ENCODE data around the gene PDE6B. TPM values are rescaled to one million over a fixed set of nuclear protein-coding genes. Genes with fewer than 3 reads are reported as not detected.

The PDE6B gene
- total and polyA plus RNA-seq, 2 of the 13 experiments (the other 11 are each of a cell fraction or from before 2014, with no cell fraction given), result 0.38 to 0.40 TPM

DNA sequence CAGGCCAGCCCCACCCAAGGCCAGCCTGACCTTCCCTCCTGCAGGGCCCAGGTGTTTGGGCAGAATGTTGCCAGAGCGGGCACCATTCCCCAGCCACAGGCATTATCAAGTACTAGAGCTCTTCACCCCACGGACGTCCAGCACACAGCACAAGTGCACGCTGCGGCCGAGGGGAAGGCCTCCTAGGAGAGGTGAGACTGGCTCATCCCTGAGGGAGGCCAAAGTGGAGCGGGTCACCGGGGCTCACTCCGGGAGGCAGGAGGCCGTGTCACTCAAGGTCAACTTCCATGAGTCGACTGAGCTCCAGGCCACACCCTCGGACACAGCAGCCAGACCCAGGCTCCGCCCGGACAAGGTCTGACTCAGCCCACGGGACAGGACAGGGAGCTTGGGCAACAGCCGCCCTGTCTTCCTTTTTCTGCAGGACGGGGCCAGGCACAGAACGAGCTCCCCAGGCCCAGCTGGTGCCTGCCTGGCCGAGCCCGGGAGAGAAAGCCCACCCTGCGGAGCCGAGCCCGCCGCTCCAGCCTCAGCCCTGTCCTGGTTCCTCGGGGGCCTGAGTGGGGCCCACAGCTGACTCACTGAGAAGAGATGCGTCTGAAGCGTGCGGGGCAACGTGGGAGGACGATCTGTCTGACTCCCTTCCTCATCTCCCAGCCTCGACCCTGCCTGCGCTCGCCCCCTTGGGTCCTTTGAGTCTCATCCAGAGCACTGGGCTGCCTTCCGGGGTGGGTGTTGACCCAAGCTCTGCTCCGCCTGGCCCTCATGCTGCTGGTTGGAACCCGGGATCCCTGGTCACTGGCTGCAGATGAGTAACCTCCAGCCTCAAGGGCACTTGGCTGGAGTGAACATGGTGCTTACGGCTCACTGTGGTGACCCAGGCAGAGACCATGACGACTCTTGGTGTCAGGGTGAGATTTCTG is 61.9 kb downstream of the PDE6B start (continued):
- TF ChIP-seq HNF1A (IDR thresholded peaks at IDR 0.05; ENCODE audit: low read depth), result 0 out of 2 replicates have a peak, but pooled peaks have one; percentile 13
- 0 out of 2 replicates have a peak, but pooled peaks have one; percentile 15 for TF ChIP-seq HNF1A (CRISPR knock-in tag; IDR thresholded peaks at IDR 0.05; ENCODE audit: borderline replicate concordance)
- no peak for TF ChIP-seq ZMYM3 (CRISPR knock-in tag; IDR thresholded peaks at IDR 0.05)
- TF ChIP-seq GPN1 (CRISPR knock-in tag; IDR thresholded peaks at IDR 0.05; ENCODE audit: borderline replicate concordance), result no peak
- TF ChIP-seq ZNF496 (CRISPR knock-in tag; IDR thresholded peaks at IDR 0.05; ENCODE audit: insufficient replicate concordance), result no peak
- TF ChIP-seq MZF1 (CRISPR knock-in tag; IDR thresholded peaks at IDR 0.05; ENCODE audit: borderline replicate concordance), result no peak
- TF ChIP-seq GRHL1 (CRISPR knock-in tag; conservative IDR thresholded peaks at IDR 0.05), result no peak
- TF ChIP-seq PLRG1 (conservative IDR thresholded peaks at IDR 0.05), result no peak
- no peak for TF ChIP-seq ZNF282 (IDR thresholded peaks at IDR 0.05; ENCODE audit: partially characterized antibody)
- TF ChIP-seq ZNF138 (CRISPR knock-in tag; IDR thresholded peaks at IDR 0.05; ENCODE audit: low read depth), result no peak
- TF ChIP-seq GLMP (CRISPR knock-in tag; IDR thresholded peaks at IDR 0.05; ENCODE audit: borderline replicate concordance), result no peak
- TF ChIP-seq TEAD2 (CRISPR knock-in tag; IDR thresholded peaks at IDR 0.05), result no peak
- peak; percentile 59 for TF ChIP-seq RARA (CRISPR knock-in tag; IDR thresholded peaks at IDR 0.05)
- no peak for TF ChIP-seq USF2 (IDR thresholded peaks at IDR 0.05; ENCODE audit: low read depth, low read length)
- TF ChIP-seq USF2 (CRISPR knock-in tag; IDR thresholded peaks at IDR 0.05; ENCODE audit: borderline replicate concordance), result no peak
- TF ChIP-seq ZBTB42 (CRISPR knock-in tag; IDR thresholded peaks at IDR 0.05), result 0 out of 2 replicates have a peak, but pooled peaks have one; percentile 35
- peak; percentile 84 for TF ChIP-seq POLR2G (IDR thresholded peaks at IDR 0.05; ENCODE audit: low read depth, low read length)
- 0 out of 2 replicates have a peak, but pooled peaks have one; percentile 25 for TF ChIP-seq ZNF44 (CRISPR knock-in tag; IDR thresholded peaks at IDR 0.05)
